Loucy (cell line): ENCODE results near the gene PRKN.

Source experiments
- H2AFZ ChIP-seq: fragments of 200-600 bp; sonication (generic); 2 replicates; pipeline ENCODE4 v1.6.0; 2016; ENCODE audit warnings: antibody characterized with exemption, mild to moderate bottlenecking, low read length, moderate library complexity
- H3F3A ChIP-seq: fragments of 200-600 bp; 2 replicates; pipeline ENCODE4 v1.6.0; 2016; ENCODE audit warnings: antibody characterized with exemption, low read depth, mild to moderate bottlenecking
- H3K27me3 ChIP-seq: fragments of 200-600 bp; sonication (generic); 2 replicates; pipeline ENCODE4 v1.6.1; 2014; ENCODE audit warnings: low read length, mild to moderate bottlenecking; ENCODE audit not compliant: insufficient read depth, poor library complexity, severe bottlenecking
- H3K36me3 ChIP-seq: fragments of 200-600 bp; sonication (generic); 2 replicates; pipeline ENCODE4 v1.6.1; 2016; ENCODE audit warnings: low read length; ENCODE audit not compliant: insufficient read depth
- H3K4me1 ChIP-seq: fragments of 200-600 bp; sonication (generic); 2 replicates; pipeline ENCODE4 v1.5.1; 2014; ENCODE audit warnings: low read length, mild to moderate bottlenecking; ENCODE audit not compliant: insufficient read depth, poor library complexity, severe bottlenecking
- H3K4me2 ChIP-seq: fragments of 200-600 bp; sonication (generic); 2 replicates; pipeline ENCODE4 v1.6.0; 2014; ENCODE audit warnings: antibody characterized with exemption, low read length, low read depth, mild to moderate bottlenecking; ENCODE audit not compliant: poor library complexity, severe bottlenecking
- H3K4me3 ChIP-seq: fragments of 200-600 bp; sonication (generic); 2 replicates; pipeline ENCODE4 v1.5.1; 2014; ENCODE audit warnings: low read length, mild to moderate bottlenecking, mixed read lengths; ENCODE audit not compliant: poor library complexity, severe bottlenecking
- H3K79me2 ChIP-seq: fragments of 200-600 bp; sonication (generic); 2 replicates; pipeline ENCODE4 v1.6.1; 2014; ENCODE audit warnings: low read length; ENCODE audit not compliant: insufficient read depth
- H3K9ac ChIP-seq: fragments of 200-600 bp; sonication (generic); 2 replicates; pipeline ENCODE4 v1.6.0; 2014; ENCODE audit warnings: mild to moderate bottlenecking, low read depth, low read length, moderate library complexity; ENCODE audit not compliant: poor library complexity, severe bottlenecking
- H3K9me2 ChIP-seq: fragments of 200-600 bp; sonication (generic); replicated peaks from 2 replicates; pipeline ENCODE4 v1.6.1; 2016; ENCODE audit warnings: low read depth, low read length, mixed read lengths
- H3K9me3 ChIP-seq: fragments of 200-600 bp; sonication (generic); 2 replicates; pipeline ENCODE4 v1.6.1; 2014; ENCODE audit warnings: mild to moderate bottlenecking, antibody characterized with exemption, low read length, low read depth; ENCODE audit not compliant: insufficient read depth
- H4K20me1 ChIP-seq: fragments of 200-600 bp; sonication (generic); 2 replicates; pipeline ENCODE4 v1.6.0; 2014; ENCODE audit warnings: antibody characterized with exemption, low read length, mild to moderate bottlenecking; ENCODE audit not compliant: insufficient read depth, poor library complexity, severe bottlenecking
- CTCF ChIP-seq: fragments of 200-600 bp; sonication (generic); conservative IDR thresholded peaks from 2 replicates; pipeline ENCODE4 v1.5.1; 2014; ENCODE audit warnings: mild to moderate bottlenecking, antibody characterized with exemption, low read length
- EZH2phosphoT487 ChIP-seq: fragments of 200-600 bp; IDR thresholded peaks from 2 replicates; pipeline ENCODE4 v1.6.1; 2018; ENCODE audit warnings: antibody characterized with exemption, mild to moderate bottlenecking, moderate library complexity, borderline replicate concordance

The PRKN gene

GRCh38 chr6:161602359-161602758 is 1125.2 kb downstream of the PRKN start:
- Histone ChIP-seq H3F3A (no peaks in the 10 kb centered on the region), H3K4me1 (no peaks in the 10 kb centered on the region), H2AFZ (no peak overlapping the region), H3K27me3 (no peaks in the 10 kb centered on the region), H3K9ac (no peak overlapping the region), H3K36me3 (no peaks in the 10 kb centered on the region), H3K9me2 (no peaks in the 10 kb centered on the region), H4K20me1 (no peaks in the 10 kb centered on the region), H3K9me3 (no peaks in the 10 kb centered on the region), H3K79me2 (no peaks in the 10 kb centered on the region), H3K4me2 (no peak overlapping the region), H3K4me3 (no peak overlapping the region)
- TF ChIP-seq EZH2phosphoT487 (no peak), CTCF (no peak)

- Histone ChIP-seq H2AFZ (no peak overlapping the region), H3K36me3 (no peaks in the 10 kb centered on the region), H4K20me1 (no peaks in the 10 kb centered on the region), H3K4me1 (no peaks in the 10 kb centered on the region), H3K4me3 (no peak overlapping the region), H3K79me2 (no peaks in the 10 kb centered on the region), H3K9me2 (no peaks in the 10 kb centered on the region), H3K4me2 (no peak overlapping the region), H3K9me3 (no peaks in the 10 kb centered on the region), H3K27me3 (no peaks in the 10 kb centered on the region), H3F3A (no peaks in the 10 kb centered on the region), H3K9ac (no peak overlapping the region)
- TF ChIP-seq CTCF (no peak), EZH2phosphoT487 (no peak)
These were observed 1128.7 kb downstream of the PRKN start for GRCh38 chr6:161598896-161599295.

GRCh38 chr6:161596807-161597520 is 1130.6 kb downstream of the PRKN start:
- H2AFZ ChIP-seq, result no peak overlapping the region
- no peaks in the 10 kb centered on the region for H3K9me3 ChIP-seq
- no peak overlapping the region for H3K4me3 ChIP-seq
- H3K79me2 ChIP-seq, result no peaks in the 10 kb centered on the region
- no peaks in the 10 kb centered on the region for H3F3A ChIP-seq
- no peak overlapping the region for H3K4me2 ChIP-seq
- H4K20me1 ChIP-seq, result no peaks in the 10 kb centered on the region
- H3K9me2 ChIP-seq, result no peaks in the 10 kb centered on the region
- H3K36me3 ChIP-seq, result no peaks in the 10 kb centered on the region
- no peaks in the 10 kb centered on the region for H3K4me1 ChIP-seq
- no peaks in the 10 kb centered on the region for H3K27me3 ChIP-seq
- H3K9ac ChIP-seq, result no peak overlapping the region
- no peak for TF ChIP-seq EZH2phosphoT487
- TF ChIP-seq CTCF, result no peak
